ENCODE results near the gene WBP1L.
"Not testable (repeated sequence)": the region's sequence is repeated elsewhere in the genome, so short reads cannot be mapped to it uniquely, and the experiment has no call there.

The WBP1L gene

DNA sequence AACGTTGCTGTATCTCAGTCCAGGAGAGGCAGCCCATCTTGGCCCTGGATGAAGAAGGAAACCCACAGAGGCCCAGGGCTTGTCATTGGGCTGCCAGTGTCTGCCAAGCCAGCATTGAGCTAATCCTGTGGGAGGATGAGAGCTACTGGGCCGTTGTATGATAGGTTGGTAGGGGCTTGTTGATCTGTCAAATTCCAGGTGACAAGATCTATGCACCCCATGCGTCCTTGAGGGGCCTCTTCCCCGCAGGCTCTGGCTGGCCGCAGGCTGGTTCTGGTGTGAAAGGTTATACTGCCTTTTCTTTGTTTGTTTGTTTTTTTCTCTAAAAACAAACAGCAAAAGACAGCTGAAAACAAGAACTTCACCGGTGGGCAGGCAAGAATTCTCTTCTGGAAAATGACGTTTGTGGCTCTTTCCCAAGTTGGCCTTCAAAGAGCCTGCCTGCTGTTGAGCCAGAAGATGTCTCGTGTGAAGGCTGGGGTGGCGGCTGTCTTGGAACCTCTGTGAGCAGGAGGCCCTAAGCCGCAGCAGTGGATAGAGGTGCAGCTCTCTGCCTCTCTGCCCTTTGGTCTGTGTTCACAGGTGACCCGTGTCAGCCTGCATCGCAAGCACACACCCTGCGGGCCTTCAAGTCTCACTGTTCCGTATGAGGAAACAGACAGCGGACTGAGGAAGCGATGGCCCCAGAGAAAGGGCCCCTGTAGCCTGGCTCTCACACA, 70.1 kb downstream of the WBP1L start:
- no peaks in the 10 kb centered on the region for H3K27me3 ChIP-seq
- H3K36me3 ChIP-seq = peaks cover 29% of the 10 kb centered on the region
- peak overlapping the region; percentile 50; the same call in 1 of the 2 replicates for H3K4me3 ChIP-seq
- no peaks in the 10 kb centered on the region for H4K20me1 ChIP-seq
- H3K27ac ChIP-seq = peak overlapping the region; percentile 90
- H3K9ac ChIP-seq = peak overlapping the region; percentile 75
- no peaks in the 10 kb centered on the region for H3K9me3 ChIP-seq
- TF ChIP-seq Cebpa-rat (IDR thresholded peaks at IDR 0.05) = no peak
- peaks cover 76% of the 10 kb centered on the region for H3K4me1 ChIP-seq
- H3K4me2 ChIP-seq = peak overlapping the region; percentile 89

DNA sequence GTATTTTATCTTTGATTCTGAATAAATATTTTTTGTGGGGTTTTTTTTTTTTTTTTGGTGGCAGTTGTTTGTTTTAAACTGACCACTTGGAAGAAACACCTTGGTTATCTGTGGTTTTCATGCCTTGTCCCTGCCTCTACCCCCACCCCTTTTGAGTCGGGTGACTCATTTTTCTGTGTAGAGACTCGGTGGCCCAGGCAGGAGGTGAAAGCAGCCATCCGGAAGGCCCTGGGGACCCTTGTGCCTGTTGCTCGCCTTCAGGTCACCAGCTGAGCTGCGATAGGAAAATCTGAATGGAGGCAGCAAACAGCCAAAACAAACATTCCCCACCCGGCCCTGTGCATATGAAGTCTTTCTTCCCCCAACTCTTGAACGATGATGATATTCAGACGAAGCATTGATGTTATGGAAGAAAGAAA, 70.7 kb downstream of the WBP1L start:
- no peak for TF ChIP-seq Cebpa-rat (IDR thresholded peaks at IDR 0.05)
- H3K36me3 ChIP-seq = peaks cover 28% of the 10 kb centered on the region
- no peak overlapping the region for H3K4me3 ChIP-seq
- H3K9me3 ChIP-seq = no peaks in the 10 kb centered on the region
- peak overlapping the region; percentile 75 for H3K9ac ChIP-seq
- H3K4me2 ChIP-seq = peak overlapping the region; percentile 89
- peaks cover 80% of the 10 kb centered on the region for H3K4me1 ChIP-seq
- H3K27me3 ChIP-seq = no peaks in the 10 kb centered on the region
- H3K27ac ChIP-seq = peak overlapping the region; percentile 90
- no peaks in the 10 kb centered on the region for H4K20me1 ChIP-seq

DNA sequence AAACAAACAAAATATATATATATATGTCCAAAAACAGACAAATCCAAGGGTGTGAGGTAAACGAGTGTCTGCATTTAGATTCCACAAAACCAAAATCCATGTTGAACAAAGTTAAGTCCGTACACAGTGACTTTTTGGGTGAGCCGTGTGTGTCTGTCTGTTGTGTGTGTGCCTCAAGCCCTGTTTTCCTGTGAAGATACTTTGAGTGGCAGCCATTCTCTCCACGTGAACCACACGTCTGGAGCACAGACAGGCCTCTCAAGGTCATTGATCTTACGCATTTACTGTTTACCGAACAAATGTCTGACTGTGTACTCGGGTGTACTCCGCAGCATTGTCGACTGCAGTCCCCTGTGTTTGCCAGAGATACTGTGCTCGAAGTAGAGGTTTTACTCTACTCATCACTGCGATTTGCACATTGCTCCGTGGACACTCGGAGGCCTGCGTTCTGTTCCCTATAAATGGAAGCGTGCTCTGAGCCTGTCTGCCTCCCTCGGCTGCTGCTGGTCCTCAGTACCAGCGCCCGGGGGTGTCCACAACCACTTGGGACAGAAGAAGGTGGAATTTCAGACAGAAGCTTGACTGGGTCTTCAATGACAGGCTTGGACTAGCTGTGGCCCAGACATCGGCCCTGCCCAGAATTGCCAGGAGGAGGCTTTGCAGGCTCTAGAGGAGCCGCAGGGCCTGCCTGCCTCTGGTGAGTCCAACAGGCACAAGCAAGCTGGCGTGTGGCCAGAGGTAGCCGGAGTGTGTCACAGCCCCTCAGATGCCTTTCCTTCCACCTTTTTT, 71.3 kb downstream of the WBP1L start:
- H3K27me3 ChIP-seq = no peaks in the 10 kb centered on the region
- H3K9ac ChIP-seq = peak overlapping the region; percentile 75
- no peaks in the 10 kb centered on the region for H3K9me3 ChIP-seq
- H3K4me2 ChIP-seq = peak overlapping the region; percentile 89
- no peaks in the 10 kb centered on the region for H4K20me1 ChIP-seq
- no peak overlapping the region for H3K4me3 ChIP-seq
- peaks cover 22% of the 10 kb centered on the region for H3K36me3 ChIP-seq
- peaks cover 79% of the 10 kb centered on the region for H3K4me1 ChIP-seq
- H3K27ac ChIP-seq = peak overlapping the region; percentile 90
- no peak for TF ChIP-seq Cebpa-rat (IDR thresholded peaks at IDR 0.05)

DNA sequence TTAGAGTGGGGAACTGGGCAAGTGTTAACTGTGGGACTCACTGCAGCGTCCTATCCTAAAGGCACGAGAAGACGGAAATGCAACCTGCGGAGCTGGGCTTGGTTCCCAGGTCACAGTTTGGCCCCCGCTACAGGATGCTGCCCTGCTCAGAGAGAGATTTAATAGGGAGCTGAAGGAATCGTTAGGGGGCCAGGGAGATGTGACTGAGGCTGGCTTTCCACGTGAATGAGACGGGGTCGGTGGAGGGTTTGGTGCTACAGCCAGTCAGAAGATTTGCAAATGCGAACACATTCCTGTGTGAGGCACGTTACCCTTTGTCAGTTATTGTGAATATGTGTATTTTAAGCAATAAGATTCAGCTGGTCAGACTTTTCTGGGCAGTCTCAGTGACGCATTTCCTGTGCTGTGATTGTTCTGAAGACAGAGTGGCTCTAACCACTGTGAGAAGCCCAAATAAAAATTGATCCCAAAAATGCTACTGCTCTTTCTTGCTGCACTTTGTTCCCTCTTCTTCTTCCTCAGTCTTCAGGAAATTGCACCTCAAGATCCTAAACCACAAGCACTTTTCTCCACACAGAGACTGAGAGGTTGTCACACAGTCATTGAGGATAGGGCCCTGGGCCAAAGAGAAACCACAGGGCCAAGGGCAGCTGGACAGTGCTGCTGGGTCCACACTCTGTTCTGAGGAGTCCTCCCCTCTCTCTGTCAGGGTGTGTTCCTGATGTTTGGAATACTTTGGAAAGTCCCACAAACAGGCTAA, 72.2 kb downstream of the WBP1L start:
- Histone ChIP-seq H3K36me3 (peaks cover 19% of the 10 kb centered on the region), H3K9ac (peak overlapping the region; percentile 75), H3K4me3 (no peak overlapping the region), H3K9me3 (no peaks in the 10 kb centered on the region), H4K20me1 (no peaks in the 10 kb centered on the region), H3K27me3 (no peaks in the 10 kb centered on the region), H3K4me1 (peaks cover 77% of the 10 kb centered on the region), H3K4me2 (peak overlapping the region; percentile 89), H3K27ac (peak overlapping the region; percentile 90)
- no peak for TF ChIP-seq Cebpa-rat (IDR thresholded peaks at IDR 0.05)

DNA sequence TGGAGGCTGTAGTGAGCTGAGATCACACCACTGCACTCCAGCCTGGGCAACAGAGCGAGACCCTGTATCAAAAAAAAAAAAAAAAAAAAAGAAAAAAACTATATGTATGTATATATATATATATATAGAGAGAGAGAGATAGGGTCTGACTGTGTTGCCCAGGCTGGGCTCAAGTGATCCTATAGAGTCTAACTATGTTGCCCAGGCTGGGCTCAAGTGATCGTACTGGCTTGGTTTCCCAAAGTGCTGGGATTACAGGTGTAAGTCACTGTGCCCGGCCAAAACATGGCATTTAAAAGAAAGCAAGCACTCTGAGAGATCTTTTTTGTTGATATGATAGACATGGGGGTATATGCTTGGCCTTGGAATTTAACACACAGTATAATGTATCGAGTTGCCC, 73.4 kb downstream of the WBP1L start:
- 0 out of 2 replicates have a peak overlapping the region, but pooled peaks have one; percentile 89 for H3K4me2 ChIP-seq
- H3K9ac ChIP-seq = no peak overlapping the region
- no peaks in the 10 kb centered on the region for H3K9me3 ChIP-seq
- no peaks in the 10 kb centered on the region for H3K27me3 ChIP-seq
- peaks cover 65% of the 10 kb centered on the region for H3K4me1 ChIP-seq
- no peak overlapping the region for H3K4me3 ChIP-seq
- no peak overlapping the region for H3K27ac ChIP-seq
- peaks cover 10% of the 10 kb centered on the region; the same call in 1 of the 2 replicates for H3K36me3 ChIP-seq
- H4K20me1 ChIP-seq = no peaks in the 10 kb centered on the region
- no peak for TF ChIP-seq Cebpa-rat (IDR thresholded peaks at IDR 0.05)

DNA sequence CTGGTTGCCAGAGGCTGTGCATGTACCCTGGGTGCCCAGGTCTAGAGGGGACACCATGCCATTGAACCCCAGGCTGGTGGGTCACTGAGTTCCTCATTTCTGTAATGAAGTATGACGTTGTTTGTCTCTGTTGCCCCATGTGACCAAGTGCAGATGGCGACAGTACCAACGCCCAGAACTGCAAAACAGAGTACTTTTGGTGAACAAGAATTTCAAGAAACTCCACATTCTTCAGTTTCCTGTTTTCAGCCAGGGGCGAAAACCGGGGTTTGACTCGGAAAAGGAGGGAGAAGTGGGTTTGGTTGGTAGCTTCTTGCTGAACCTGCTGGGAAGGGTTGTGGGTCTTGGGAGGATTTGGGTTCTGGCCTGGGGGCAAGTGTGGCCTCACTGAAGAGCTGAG, 75.3 kb downstream of the WBP1L start:
- Histone ChIP-seq H3K27me3 (no peaks in the 10 kb centered on the region), H3K4me3 (no peak overlapping the region), H3K4me2 (peak overlapping the region; percentile 13), H3K9me3 (no peaks in the 10 kb centered on the region), H3K4me1 (peaks cover 47% of the 10 kb centered on the region), H4K20me1 (no peaks in the 10 kb centered on the region), H3K9ac (no peak overlapping the region), H3K27ac (peak overlapping the region; percentile 14; the same call in 1 of the 2 replicates), H3K36me3 (no peaks in the 10 kb centered on the region)
- TF ChIP-seq Cebpa-rat (IDR thresholded peaks at IDR 0.05) = no peak

DNA sequence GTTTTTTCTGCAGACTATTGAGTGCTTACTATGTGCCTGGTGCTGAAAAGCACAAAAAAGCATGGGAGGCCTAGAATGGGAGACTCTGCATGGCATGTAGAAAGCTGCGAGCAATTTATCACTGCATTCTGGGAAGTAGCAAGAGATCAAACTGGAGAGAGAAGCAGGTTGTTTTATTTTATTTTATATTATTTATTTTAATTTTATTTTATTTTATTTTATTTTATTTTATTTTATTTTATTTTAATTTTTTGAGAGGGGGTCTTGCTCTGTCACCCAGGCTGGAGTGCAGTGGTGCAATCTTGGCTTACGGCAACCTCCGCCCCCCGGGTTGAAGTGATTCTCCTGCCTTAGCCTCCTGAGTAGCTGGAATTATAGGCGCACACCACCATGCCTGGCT, 76.3 kb downstream of the WBP1L start:
- not testable (repeated sequence) for H3K9me3 ChIP-seq, H3K9ac ChIP-seq, H3K4me2 ChIP-seq, H3K36me3 ChIP-seq, H4K20me1 ChIP-seq, H3K27ac ChIP-seq, H3K4me3 ChIP-seq, H3K27me3 ChIP-seq
- peaks cover 37% of the 10 kb centered on the region for H3K4me1 ChIP-seq

DNA sequence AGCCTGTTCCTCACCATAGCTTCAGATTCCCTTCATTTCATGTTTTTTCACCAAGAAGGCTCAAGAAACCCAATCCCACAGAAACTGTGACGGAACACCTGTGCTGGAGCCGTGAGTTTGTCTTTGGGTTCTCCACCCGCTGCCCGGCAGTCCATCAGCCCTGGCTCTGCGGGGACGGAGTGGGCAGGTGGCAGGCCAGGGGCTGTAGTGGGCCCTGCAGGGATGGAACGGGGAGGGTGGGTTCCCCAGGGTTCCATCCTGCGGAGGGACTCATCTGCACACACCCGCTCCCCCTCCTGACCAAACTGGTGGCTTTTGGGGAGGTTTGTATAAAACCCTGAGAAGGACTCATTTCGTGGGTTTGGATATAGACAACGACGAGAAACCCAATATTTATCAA, 78.5 kb downstream of the WBP1L start:
- no peak overlapping the region for H3K27ac ChIP-seq
- TF ChIP-seq Cebpa-rat (IDR thresholded peaks at IDR 0.05) = no peak
- no peak overlapping the region for H3K4me2 ChIP-seq
- peaks cover 24% of the 10 kb centered on the region for H3K4me1 ChIP-seq
- H3K4me3 ChIP-seq = no peak overlapping the region
- H3K27me3 ChIP-seq = no peaks in the 10 kb centered on the region
- no peaks in the 10 kb centered on the region for H4K20me1 ChIP-seq
- no peak overlapping the region for H3K9ac ChIP-seq
- peaks cover 13% of the 10 kb centered on the region for H3K9me3 ChIP-seq
- H3K36me3 ChIP-seq = no peaks in the 10 kb centered on the region

DNA sequence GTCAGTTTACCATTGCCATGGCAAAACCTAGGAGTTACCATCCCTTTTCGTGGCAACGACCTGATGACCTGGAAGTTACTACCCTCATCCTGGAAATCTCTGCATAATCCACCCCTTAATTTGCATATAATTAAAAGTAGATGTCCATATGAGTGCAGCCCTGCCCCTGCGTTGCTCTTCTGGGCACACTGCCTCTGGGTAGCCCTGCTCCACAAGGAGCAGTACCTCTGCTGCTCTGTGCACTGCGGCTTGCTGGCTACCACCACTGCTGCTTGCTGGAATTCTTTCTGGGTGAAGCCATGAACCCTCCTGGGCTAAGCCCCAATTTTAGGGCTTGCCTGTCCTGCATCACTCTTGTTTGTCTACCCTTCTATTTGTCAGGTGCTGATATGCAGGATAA, 80.9 kb downstream of the WBP1L start:
- no peak for TF ChIP-seq Cebpa-rat (IDR thresholded peaks at IDR 0.05)
- H3K36me3 ChIP-seq = no peaks in the 10 kb centered on the region
- no peak overlapping the region for H3K4me3 ChIP-seq
- H3K9ac ChIP-seq = no peak overlapping the region
- H3K4me1 ChIP-seq = peaks cover 8% of the 10 kb centered on the region
- H3K27me3 ChIP-seq = no peaks in the 10 kb centered on the region
- H4K20me1 ChIP-seq = no peaks in the 10 kb centered on the region
- H3K4me2 ChIP-seq = no peak overlapping the region
- H3K9me3 ChIP-seq = peaks cover 13% of the 10 kb centered on the region
- H3K27ac ChIP-seq = no peak overlapping the region

Measured in BLaER1 (cell line).